Suprapubic skin (tissue), 4 donors: ENCODE results near the gene SPOCK1.

Experiments
- CTCF ChIP-seq, 2 donors: fragments of 200-600 bp in 1 of 2; fragments of 450-650 bp in 1 of 2; sonication (generic) in 1 of 2; IDR thresholded peaks; one replicate each; pipeline ENCODE4 v1.5.1; 2016 to 2019; ENCODE audit warnings: antibody characterized with exemption in 2 of 2, mild to moderate bottlenecking in 1 of 2, moderate library complexity in 1 of 2
- POLR2A ChIP-seq, 2 donors: fragments of 450-650 bp; IDR thresholded peaks; one replicate each; pipeline ENCODE4 v1.6.1; 2017; ENCODE audit warnings: antibody characterized with exemption in 2 of 2, mild to moderate bottlenecking in 2 of 2, moderate library complexity in 2 of 2
- POLR2AphosphoS5 ChIP-seq, 3 donors: sonication (generic); formaldehyde crosslinking; IDR thresholded peaks; one replicate each; pipeline ENCODE4 v1.6.1; 2017; ENCODE audit warnings: antibody characterized with exemption in 3 of 3

- TF ChIP-seq CTCF (IDR thresholded peaks at IDR 0.05) (no peak), POLR2A (IDR thresholded peaks at IDR 0.05) (no peak), POLR2AphosphoS5 (IDR thresholded peaks at IDR 0.05) (no peak)
Observed at GRCh38 chr5:137329586-137330296, 169.4 kb downstream of the SPOCK1 start.
